Panc1 (cell line): Measurements from ENCODE around the gene SAMHD1.
"Not testable (repeated sequence)": the region's sequence is repeated elsewhere in the genome, so short reads cannot be mapped to it uniquely, and the experiment has no call there.

Experiments
- POLR2AphosphoS5 ChIP-seq: IDR thresholded peaks from 2 replicates; pipeline ENCODE4 v1.6.1; 2012; ENCODE audit warnings: mild to moderate bottlenecking, low read depth, low read length, moderate library complexity
- SIN3A ChIP-seq: IDR thresholded peaks from 2 replicates; pipeline ENCODE4 v1.6.1; 2012; ENCODE audit warnings: low read depth, mild to moderate bottlenecking, low read length, moderate library complexity, borderline replicate concordance; ENCODE audit not compliant: insufficient read depth
- TF ChIP-seq, protein P1 (sequence below): fragments of 450-650 bp; IDR thresholded peaks from 2 replicates; pipeline ENCODE4 v1.5.1; 2017; ENCODE audit warnings: mild to moderate bottlenecking
- TF ChIP-seq, protein P2 (sequence below), 2 experiments: IDR thresholded peaks; 2 replicates each; pipeline ENCODE4 v1.6.1; 2011 to 2012; ENCODE audit warnings: low read depth in 2 of 2, control low read depth in 1 of 2, low read length in 1 of 2, mild to moderate bottlenecking in 1 of 2, moderate library complexity in 1 of 2; ENCODE audit not compliant: insufficient read depth in 1 of 2

DNA sequence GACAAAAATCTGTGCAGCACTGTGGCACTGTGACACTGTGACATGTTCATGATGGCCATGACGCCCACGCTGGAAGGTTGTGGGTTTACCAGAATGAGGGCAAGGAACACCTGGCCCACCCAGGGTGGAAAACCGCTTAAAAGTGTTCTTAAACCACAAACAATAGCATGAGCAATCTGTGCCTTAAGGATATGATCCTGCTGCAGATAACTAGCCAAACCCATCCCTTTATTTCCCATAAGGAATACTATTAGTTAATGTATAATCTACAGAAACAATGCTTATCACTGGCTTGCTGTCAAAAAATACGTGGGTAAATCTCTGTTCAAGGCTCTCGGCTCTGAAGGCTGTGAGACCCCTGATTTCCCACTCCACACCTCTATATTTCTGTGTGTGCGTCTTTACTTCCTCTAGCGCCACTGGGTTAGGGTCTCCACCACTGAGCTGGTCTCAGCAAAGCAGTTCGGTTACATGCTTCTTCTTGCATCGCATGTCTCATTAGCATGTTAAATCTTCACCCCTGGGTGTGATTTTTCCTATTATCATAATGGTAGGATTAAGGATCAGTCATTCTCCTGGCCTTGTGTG, 10.9 kb upstream of the SAMHD1 start:
- TF ChIP-seq, protein P1, sequence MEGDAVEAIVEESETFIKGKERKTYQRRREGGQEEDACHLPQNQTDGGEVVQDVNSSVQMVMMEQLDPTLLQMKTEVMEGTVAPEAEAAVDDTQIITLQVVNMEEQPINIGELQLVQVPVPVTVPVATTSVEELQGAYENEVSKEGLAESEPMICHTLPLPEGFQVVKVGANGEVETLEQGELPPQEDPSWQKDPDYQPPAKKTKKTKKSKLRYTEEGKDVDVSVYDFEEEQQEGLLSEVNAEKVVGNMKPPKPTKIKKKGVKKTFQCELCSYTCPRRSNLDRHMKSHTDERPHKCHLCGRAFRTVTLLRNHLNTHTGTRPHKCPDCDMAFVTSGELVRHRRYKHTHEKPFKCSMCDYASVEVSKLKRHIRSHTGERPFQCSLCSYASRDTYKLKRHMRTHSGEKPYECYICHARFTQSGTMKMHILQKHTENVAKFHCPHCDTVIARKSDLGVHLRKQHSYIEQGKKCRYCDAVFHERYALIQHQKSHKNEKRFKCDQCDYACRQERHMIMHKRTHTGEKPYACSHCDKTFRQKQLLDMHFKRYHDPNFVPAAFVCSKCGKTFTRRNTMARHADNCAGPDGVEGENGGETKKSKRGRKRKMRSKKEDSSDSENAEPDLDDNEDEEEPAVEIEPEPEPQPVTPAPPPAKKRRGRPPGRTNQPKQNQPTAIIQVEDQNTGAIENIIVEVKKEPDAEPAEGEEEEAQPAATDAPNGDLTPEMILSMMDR = not testable (repeated sequence)
- TF ChIP-seq SIN3A, POLR2AphosphoS5: not testable (repeated sequence)
- TF ChIP-seq, protein P2, sequence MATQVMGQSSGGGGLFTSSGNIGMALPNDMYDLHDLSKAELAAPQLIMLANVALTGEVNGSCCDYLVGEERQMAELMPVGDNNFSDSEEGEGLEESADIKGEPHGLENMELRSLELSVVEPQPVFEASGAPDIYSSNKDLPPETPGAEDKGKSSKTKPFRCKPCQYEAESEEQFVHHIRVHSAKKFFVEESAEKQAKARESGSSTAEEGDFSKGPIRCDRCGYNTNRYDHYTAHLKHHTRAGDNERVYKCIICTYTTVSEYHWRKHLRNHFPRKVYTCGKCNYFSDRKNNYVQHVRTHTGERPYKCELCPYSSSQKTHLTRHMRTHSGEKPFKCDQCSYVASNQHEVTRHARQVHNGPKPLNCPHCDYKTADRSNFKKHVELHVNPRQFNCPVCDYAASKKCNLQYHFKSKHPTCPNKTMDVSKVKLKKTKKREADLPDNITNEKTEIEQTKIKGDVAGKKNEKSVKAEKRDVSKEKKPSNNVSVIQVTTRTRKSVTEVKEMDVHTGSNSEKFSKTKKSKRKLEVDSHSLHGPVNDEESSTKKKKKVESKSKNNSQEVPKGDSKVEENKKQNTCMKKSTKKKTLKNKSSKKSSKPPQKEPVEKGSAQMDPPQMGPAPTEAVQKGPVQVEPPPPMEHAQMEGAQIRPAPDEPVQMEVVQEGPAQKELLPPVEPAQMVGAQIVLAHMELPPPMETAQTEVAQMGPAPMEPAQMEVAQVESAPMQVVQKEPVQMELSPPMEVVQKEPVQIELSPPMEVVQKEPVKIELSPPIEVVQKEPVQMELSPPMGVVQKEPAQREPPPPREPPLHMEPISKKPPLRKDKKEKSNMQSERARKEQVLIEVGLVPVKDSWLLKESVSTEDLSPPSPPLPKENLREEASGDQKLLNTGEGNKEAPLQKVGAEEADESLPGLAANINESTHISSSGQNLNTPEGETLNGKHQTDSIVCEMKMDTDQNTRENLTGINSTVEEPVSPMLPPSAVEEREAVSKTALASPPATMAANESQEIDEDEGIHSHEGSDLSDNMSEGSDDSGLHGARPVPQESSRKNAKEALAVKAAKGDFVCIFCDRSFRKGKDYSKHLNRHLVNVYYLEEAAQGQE (IDR thresholded peaks at IDR 0.05; ENCODE audit: insufficient read depth in 1 of 2, low read depth in 2 of 2, low read length in 1 of 2) = not testable (repeated sequence)
